IMR-90 (cell line): ENCODE measurements around the gene FAM124B. TPM values are rescaled to one million over a fixed set of nuclear protein-coding genes. Genes with fewer than 3 reads are reported as not detected.

Experiments used
- ATAC-seq: fragments of 200-7000 bp; cut with Tn5 transposase; 2 replicates; pipeline ENCODE4 v1.9.1; 2020; ENCODE audit warnings: low read depth, mild to moderate bottlenecking, moderate library complexity
- BruUV-seq: library from RNA; stranded (reverse); fragments of 400-500 nt; replicated peaks from 2 replicates; lab custom pipeline; 2021; lab: Mats Ljungman, UMichigan
- CTCF ChIA-PET: fragments of 300-600 bp; formaldehyde crosslinking; extraction: SDS; loops from one replicate; lab custom pipeline; 2021; ENCODE audit warnings: antibody characterized with exemption; lab: Yijun Ruan, JAX
- POLR2A ChIA-PET: fragments of 300-600 bp; sonication (Branson Sonifier 250); formaldehyde crosslinking; loops from one replicate; lab custom pipeline; 2022; ENCODE audit warnings: antibody characterized with exemption; ENCODE audit not compliant: unreplicated experiment; lab: Charles Lee
- DNase-seq: peaks from one replicate; pipeline ENCODE4 v3.0.0; 2013
- H2AFZ ChIP-seq: replicated peaks from 2 replicates; pipeline ENCODE3; 2013; ENCODE audit warnings: low read length, mild to moderate bottlenecking; ENCODE audit not compliant: poor library complexity
- H2AK5ac ChIP-seq: 2 replicates; pipeline ENCODE4 v1.6.1; 2013; ENCODE audit warnings: low read depth, low read length, inconsistent platforms
- H2AK9ac ChIP-seq: replicated peaks from 2 replicates; pipeline ENCODE3; 2013; ENCODE audit warnings: mild to moderate bottlenecking, low read depth, low read length, moderate library complexity; ENCODE audit not compliant: poor library complexity
- H2BK120ac ChIP-seq: 2 replicates; pipeline ENCODE4 v1.6.1; 2013; ENCODE audit warnings: low read depth, low read length, inconsistent platforms
- H2BK15ac ChIP-seq: 3 replicates; pipeline ENCODE4 v1.6.1; 2013; ENCODE audit warnings: low read depth, low read length, inconsistent platforms
- H2BK20ac ChIP-seq: 2 replicates; pipeline ENCODE4 v1.6.1; 2013; ENCODE audit warnings: low read depth, mild to moderate bottlenecking, inconsistent platforms, low read length, moderate library complexity
- H2BK5ac ChIP-seq: 2 replicates; pipeline ENCODE4 v1.6.1; 2013; ENCODE audit warnings: mild to moderate bottlenecking, low read depth, low read length, inconsistent platforms; ENCODE audit not compliant: poor library complexity, severe bottlenecking
- H3K14ac ChIP-seq: replicated peaks from 2 replicates; pipeline ENCODE4 v1.6.1; 2013; ENCODE audit warnings: low read depth, low read length, inconsistent platforms
- H3K18ac ChIP-seq: 2 replicates; pipeline ENCODE4 v1.6.1; 2013; ENCODE audit warnings: low read depth, low read length, control low read depth
- H3K23ac ChIP-seq: 2 replicates; pipeline ENCODE4 v1.6.1; 2013; ENCODE audit warnings: low read depth, low read length, inconsistent platforms
- H3K27ac ChIP-seq: 2 replicates; pipeline ENCODE4 v1.5.1; 2013; ENCODE audit warnings: mild to moderate bottlenecking, control low read depth, low read length; ENCODE audit not compliant: insufficient read depth
- H3K27me3 ChIP-seq: 2 replicates; pipeline ENCODE4 v1.6.1; 2013; ENCODE audit warnings: low read length; ENCODE audit not compliant: control insufficient read depth, insufficient read depth
- H3K36me3 ChIP-seq: 2 replicates; pipeline ENCODE4 v1.6.1; 2013; ENCODE audit warnings: low read length, mixed read lengths; ENCODE audit not compliant: control insufficient read depth, insufficient read depth
- H3K4ac ChIP-seq: 2 replicates; pipeline ENCODE4 v1.6.1; 2013; ENCODE audit warnings: low read depth, low read length, inconsistent platforms
- H3K4me1 ChIP-seq: 2 replicates; pipeline ENCODE4 v1.6.1; 2013; ENCODE audit warnings: low read length, mixed read lengths; ENCODE audit not compliant: control insufficient read depth, insufficient read depth
- H3K4me2 ChIP-seq: 2 replicates; pipeline ENCODE4 v1.6.1; 2013; ENCODE audit warnings: low read depth, mild to moderate bottlenecking, control low read depth, low read length, moderate library complexity
- H3K4me3 ChIP-seq: 2 replicates; pipeline ENCODE4 v1.5.1; 2013; ENCODE audit warnings: low read depth, mild to moderate bottlenecking, control low read depth, low read length, moderate library complexity; ENCODE audit not compliant: insufficient read depth
- H3K56ac ChIP-seq: 2 replicates; pipeline ENCODE4 v1.6.1; 2013; ENCODE audit warnings: low read length, inconsistent platforms; ENCODE audit not compliant: insufficient read depth; ENCODE audit errors: extremely low read depth
- H3K79me1 ChIP-seq, 2 experiments: 2 replicates each; pipeline ENCODE4 v1.6.1; 2013; ENCODE audit warnings: low read length in 2 of 2, inconsistent platforms in 1 of 2, low read depth in 1 of 2
- H3K9ac ChIP-seq: 2 replicates; pipeline ENCODE4 v1.6.1; 2013; ENCODE audit warnings: low read depth, low read length, control low read depth
- H3K9me1 ChIP-seq: 2 replicates; pipeline ENCODE4 v1.6.1; 2013; ENCODE audit warnings: low read length, inconsistent platforms; ENCODE audit not compliant: insufficient read depth
- H3K9me3 ChIP-seq: 2 replicates; pipeline ENCODE4 v1.6.1; 2013; ENCODE audit warnings: low read length; ENCODE audit not compliant: control insufficient read depth, insufficient read depth
- H4K20me1 ChIP-seq: 2 replicates; pipeline ENCODE4 v1.6.1; 2013; ENCODE audit warnings: low read length, inconsistent platforms; ENCODE audit not compliant: insufficient read depth
- H4K5ac ChIP-seq: 2 replicates; pipeline ENCODE4 v1.6.1; 2013; ENCODE audit warnings: mild to moderate bottlenecking, low read depth, low read length, control low read depth
- H4K8ac ChIP-seq, 2 experiments: 2 replicates each; pipeline ENCODE4 v1.6.1; 2013; ENCODE audit warnings: low read depth in 2 of 2, low read length in 2 of 2, control low read depth in 1 of 2, inconsistent platforms in 1 of 2
- H4K91ac ChIP-seq: 2 replicates; pipeline ENCODE4 v1.6.1; 2013; ENCODE audit warnings: low read depth, low read length, inconsistent platforms; ENCODE audit not compliant: insufficient read depth
- CHD1 ChIP-seq: IDR thresholded peaks from 2 replicates; pipeline ENCODE4 v1.6.1; 2012; ENCODE audit warnings: low read depth, low read length, improper control_type of control experiment
- CTCF ChIP-seq: conservative IDR thresholded peaks from 2 replicates; pipeline ENCODE4 v1.5.1; 2012; ENCODE audit warnings: mild to moderate bottlenecking, low read depth, low read length, improper control_type of control experiment
- FOS ChIP-seq: fragments of 150-350 bp; IDR thresholded peaks from 2 replicates; pipeline ENCODE4 v1.6.1; 2016; ENCODE audit warnings: low read depth, low read length
- MAFK ChIP-seq: IDR thresholded peaks from 2 replicates; pipeline ENCODE4 v1.6.1; 2012; ENCODE audit warnings: low read depth, low read length, improper control_type of control experiment
- MAZ ChIP-seq: IDR thresholded peaks from 2 replicates; pipeline ENCODE4 v1.6.1; 2012; ENCODE audit warnings: low read depth, mild to moderate bottlenecking, low read length, improper control_type of control experiment, moderate library complexity, borderline replicate concordance
- RFX5 ChIP-seq: IDR thresholded peaks from 2 replicates; pipeline ENCODE4 v1.8.0; 2012; ENCODE audit warnings: low read depth, mild to moderate bottlenecking, low read length, moderate library complexity
- WGBS, 2 experiments: methylation state at CpG; one replicate each; pipeline versions ENCODE4 v1.1.5 to v1.1.7; 2013; ENCODE audit warnings: missing lambda C conversion rate in 2 of 2; ENCODE audit not compliant: insufficient read length in 1 of 2; ENCODE audit errors: extremely low coverage in 2 of 2; 5-methylcytosine and 5-hydroxymethylcytosine counted together
- dilution Hi-C: fragments of 300-500 bp; cut with HindIII; formaldehyde crosslinking; loops from one replicate; pipeline ENCODE4 v1.14.3; 2018; ENCODE audit warnings: low sequenced_read_pairs; ENCODE audit not compliant: unreplicated experiment
- in situ Hi-C: fragments of 300-500 bp; cut with MboI; formaldehyde crosslinking; loops from 3 replicates; pipeline ENCODE4 v1.14.3; 2019; ENCODE audit warnings: low sequenced_read_pairs, inconsistent platforms, mixed read lengths
- intact Hi-C: fragments of 100-400 bp; cut with micrococcal nuclease; formaldehyde crosslinking; loops from 2 replicates; pipeline ENCODE4 v1.10.0; 2022
- polyA plus RNA-seq, 3 experiments: library from polyadenylated mRNA; depleted of rRNA; stranded (reverse); fragments of >200 nt; gene quantifications; 2 replicates each; pipeline ENCODE4 v1.2.3, GENCODE V29; 2012; ENCODE audit warnings: low replicate concordance in 1 of 3
- total RNA-seq: library from RNA; depleted of rRNA; stranded (reverse); fragments of >200 nt; gene quantifications from 2 replicates; pipeline ENCODE4 v1.2.3, GENCODE V29; 2012

FAM124B gene
- total and polyA plus RNA-seq, 2 of the 4 experiments (the other 2 are of a cell fraction) = not detected

GRCh38 chr2:224343226-224343625 is 58.7 kb downstream of the FAM124B start:
- Histone ChIP-seq H3K9me3 (no peaks in the 10 kb centered on the region), H3K36me3 (no peaks in the 10 kb centered on the region), H3K4me1 (peaks cover 1% of the 10 kb centered on the region; the same call in 1 of the 2 replicates), H3K18ac (no peak overlapping the region), H3K4me3 (no peak overlapping the region), H2BK5ac (no peak overlapping the region), H3K4me2 (no peak overlapping the region), H4K20me1 (no peaks in the 10 kb centered on the region), H3K9ac (no peak overlapping the region), H3K27ac (no peak overlapping the region), H2AK5ac (no peak overlapping the region), H3K79me1 (no peaks in the 10 kb centered on the region), H4K91ac (no peak overlapping the region), H3K4ac (no peak overlapping the region), H2AK9ac (no peak overlapping the region), H2BK20ac (no peak overlapping the region), H3K27me3 (peaks cover 3% of the 10 kb centered on the region; the same call in 1 of the 2 replicates), H3K56ac (no peak overlapping the region), H2AFZ (no peak overlapping the region), H3K14ac (no peak overlapping the region), H4K5ac (no peak overlapping the region), H2BK120ac (no peak overlapping the region), H3K23ac (no peak overlapping the region), H2BK15ac (no peak overlapping the region), H4K8ac (no peak overlapping the region), H3K9me1 (no peaks in the 10 kb centered on the region)
- no CpG with 5 or more reads among the region's 4 CpGs for WGBS, 2 experiments
- POLR2A ChIA-PET = no interaction called here
- intact Hi-C loops = no loop called here
- dilution Hi-C loops = no loop called here
- in situ Hi-C loops = no loop called here
- no peak for ATAC-seq
- no TSS peak for BruUV-seq
- TF ChIP-seq RFX5 (no peak), CTCF (no peak), MAFK (no peak), FOS (no peak), CHD1 (no peak), MAZ (no peak)
- CTCF ChIA-PET = interaction anchor here (1.5 kb wide), 1 partner anchor 26 kb away, joined by 4 read pairs; no protein-coding TSS in a partner anchor
- DNase-seq = no peak
